Measurements from ENCODE around the gene UQCRH.
"Not testable (repeated sequence)": the region's sequence is repeated elsewhere in the genome, so short reads cannot be mapped to it uniquely, and the experiment has no call there.

UQCRH gene

DNA sequence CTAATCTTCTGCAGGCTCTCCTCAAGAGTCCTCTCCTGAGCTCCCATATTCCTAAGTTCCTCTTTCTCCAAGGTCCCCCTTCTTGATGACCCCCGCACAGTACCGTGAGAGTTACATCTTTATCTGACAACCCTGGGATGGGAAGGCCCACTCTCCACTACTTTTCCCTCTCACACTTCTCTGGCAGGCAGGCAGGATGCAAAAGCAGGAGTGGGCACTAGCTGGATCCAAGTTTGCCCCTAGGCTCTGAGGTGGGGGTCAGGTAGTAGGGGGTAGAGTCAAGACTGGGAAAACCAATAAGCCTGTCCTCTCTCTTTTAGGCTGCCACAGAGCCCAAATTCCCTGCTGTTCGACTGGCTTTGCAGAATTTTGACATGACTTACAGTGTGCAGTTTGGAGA lies 41.0 kb downstream of the UQCRH start:
- no peak for DNase-seq (ENCODE audit: low read depth, low spot score)
- in situ Hi-C loops (cut with HindIII; ENCODE audit: low sequenced_read_pairs) = no loop called here
- TF ChIP-seq, protein P1, sequence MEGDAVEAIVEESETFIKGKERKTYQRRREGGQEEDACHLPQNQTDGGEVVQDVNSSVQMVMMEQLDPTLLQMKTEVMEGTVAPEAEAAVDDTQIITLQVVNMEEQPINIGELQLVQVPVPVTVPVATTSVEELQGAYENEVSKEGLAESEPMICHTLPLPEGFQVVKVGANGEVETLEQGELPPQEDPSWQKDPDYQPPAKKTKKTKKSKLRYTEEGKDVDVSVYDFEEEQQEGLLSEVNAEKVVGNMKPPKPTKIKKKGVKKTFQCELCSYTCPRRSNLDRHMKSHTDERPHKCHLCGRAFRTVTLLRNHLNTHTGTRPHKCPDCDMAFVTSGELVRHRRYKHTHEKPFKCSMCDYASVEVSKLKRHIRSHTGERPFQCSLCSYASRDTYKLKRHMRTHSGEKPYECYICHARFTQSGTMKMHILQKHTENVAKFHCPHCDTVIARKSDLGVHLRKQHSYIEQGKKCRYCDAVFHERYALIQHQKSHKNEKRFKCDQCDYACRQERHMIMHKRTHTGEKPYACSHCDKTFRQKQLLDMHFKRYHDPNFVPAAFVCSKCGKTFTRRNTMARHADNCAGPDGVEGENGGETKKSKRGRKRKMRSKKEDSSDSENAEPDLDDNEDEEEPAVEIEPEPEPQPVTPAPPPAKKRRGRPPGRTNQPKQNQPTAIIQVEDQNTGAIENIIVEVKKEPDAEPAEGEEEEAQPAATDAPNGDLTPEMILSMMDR (IDR thresholded peaks at IDR 0.05; ENCODE audit: low read depth, low read length) = no peak
- H3K4me3 ChIP-seq (ENCODE audit: low read depth, low read length) = no peak overlapping the region

DNA sequence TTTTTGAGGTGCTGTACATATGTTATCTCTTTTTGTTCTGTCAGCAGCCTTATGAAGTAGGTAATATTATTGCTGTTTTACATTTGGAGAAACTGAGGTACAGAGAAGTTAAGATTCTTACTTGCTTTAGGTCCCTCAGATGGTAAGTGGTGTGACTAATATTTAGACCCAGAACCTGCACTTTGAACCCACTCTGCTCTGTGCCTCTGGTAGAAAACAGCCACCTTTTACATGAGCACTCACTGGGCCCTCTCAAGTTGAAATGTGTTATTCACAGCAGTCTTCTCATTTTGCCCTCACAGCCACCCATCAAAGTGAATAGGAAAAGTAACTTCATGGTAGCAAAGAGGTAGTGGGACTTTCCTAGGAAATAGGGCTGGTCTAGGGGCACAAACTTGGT lies 41.8 kb downstream of the UQCRH start:
- no peak for DNase-seq (ENCODE audit: low read depth, low spot score)
- in situ Hi-C loops (cut with HindIII; ENCODE audit: low sequenced_read_pairs) = no loop called here
- H3K4me3 ChIP-seq (ENCODE audit: low read depth, low read length) = no peak overlapping the region
- TF ChIP-seq, protein P1 (IDR thresholded peaks at IDR 0.05; ENCODE audit: low read depth, low read length) = no peak

DNA sequence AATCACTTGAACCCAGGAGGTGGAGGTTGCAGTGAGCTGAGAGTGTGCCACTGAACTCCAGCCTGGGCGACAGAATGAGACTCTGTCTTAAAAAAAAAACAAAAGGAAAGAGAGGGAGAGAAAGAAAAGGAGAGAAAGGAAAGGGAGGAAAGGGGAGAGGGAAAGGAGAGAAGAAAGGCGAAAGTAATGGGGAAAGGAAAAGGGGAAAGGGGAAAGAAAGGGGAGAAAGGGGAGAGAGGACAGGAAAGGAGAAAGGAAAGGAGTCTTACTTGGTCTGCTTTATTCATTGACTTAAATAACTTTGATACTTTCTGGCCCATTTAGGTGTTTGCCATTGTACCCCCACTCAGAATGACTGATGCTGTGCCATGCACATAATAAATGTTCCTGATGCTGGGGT lies 48.9 kb downstream of the UQCRH start:
- TF ChIP-seq, protein P1 (IDR thresholded peaks at IDR 0.05; ENCODE audit: low read depth, low read length) = no peak
- no peak for DNase-seq (ENCODE audit: low read depth, low spot score)
- in situ Hi-C loops (cut with HindIII; ENCODE audit: low sequenced_read_pairs) = no loop called here
- H3K4me3 ChIP-seq (ENCODE audit: low read depth, low read length) = no peak overlapping the region

DNA sequence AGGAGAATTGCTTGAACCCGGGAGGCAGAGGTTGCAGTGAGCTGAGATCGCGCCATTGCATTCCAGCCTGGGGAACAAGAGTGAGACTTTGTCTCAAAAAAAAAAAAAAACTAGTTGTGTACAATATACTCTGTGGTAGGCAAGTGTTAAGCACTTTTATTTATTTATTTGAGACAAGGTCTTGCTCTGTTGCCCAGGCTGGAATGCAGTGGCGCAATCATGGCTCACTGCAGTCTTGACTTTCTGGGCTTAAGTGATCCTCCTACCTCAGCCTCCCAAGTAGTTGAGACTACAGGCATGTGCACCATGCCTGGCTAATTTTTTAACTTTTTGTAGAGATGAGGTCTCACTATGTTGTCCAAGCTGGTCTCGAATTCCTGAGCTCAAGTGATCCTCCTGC lies 52.4 kb downstream of the UQCRH start:
- H3K4me3 ChIP-seq (ENCODE audit: low read depth, low read length); DNase-seq (ENCODE audit: low read depth, low spot score); in situ Hi-C loops (cut with HindIII; ENCODE audit: low sequenced_read_pairs): not testable (repeated sequence)

DNA sequence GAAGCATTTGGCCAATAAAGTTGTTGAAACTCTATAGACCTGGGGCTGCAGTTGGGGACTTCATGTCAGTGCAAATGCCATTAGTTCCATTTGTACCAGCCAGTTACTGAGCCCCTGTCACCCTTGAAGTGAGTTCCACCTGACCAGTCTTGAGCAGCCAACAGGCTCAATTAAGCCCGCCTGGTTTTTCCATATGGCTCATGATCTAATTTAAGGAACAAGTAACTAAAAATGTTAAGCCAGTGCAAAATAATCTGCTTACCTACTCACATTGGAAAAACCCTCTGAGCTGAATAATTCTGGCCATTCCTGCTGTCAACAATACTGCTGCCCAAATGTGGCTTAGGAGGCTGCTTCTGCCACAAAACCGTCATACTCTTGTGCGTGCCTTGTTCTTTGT lies 58.7 kb downstream of the UQCRH start:
- no peak overlapping the region for H3K4me3 ChIP-seq (ENCODE audit: low read depth, low read length)
- in situ Hi-C loops (cut with HindIII; ENCODE audit: low sequenced_read_pairs) = no loop called here
- TF ChIP-seq, protein P1 (IDR thresholded peaks at IDR 0.05; ENCODE audit: low read depth, low read length) = no peak
- no peak for DNase-seq (ENCODE audit: low read depth, low spot score)

DNA sequence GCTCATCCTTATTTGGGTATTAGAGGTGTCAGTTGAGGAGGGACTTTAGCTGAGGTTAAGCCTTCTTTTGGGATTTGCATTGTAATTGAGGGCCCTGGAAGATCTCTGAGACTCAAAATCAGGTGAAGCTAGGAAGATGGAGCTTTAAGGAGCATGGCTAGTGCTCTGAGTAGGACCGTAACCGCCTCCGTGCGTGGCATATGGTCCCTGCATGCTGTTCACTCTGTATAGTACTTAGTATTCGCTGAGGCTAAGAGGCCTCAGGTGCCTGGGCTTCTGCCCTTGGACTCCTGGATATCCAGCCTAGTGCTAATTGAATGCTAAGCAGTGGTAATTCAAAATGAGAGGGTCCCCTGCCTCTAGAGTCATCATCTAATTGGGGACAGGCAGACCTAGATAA lies 59.6 kb downstream of the UQCRH start:
- TF ChIP-seq, protein P1 (IDR thresholded peaks at IDR 0.05; ENCODE audit: low read depth, low read length) = no peak
- in situ Hi-C loops (cut with HindIII; ENCODE audit: low sequenced_read_pairs) = no loop called here
- no peak for DNase-seq (ENCODE audit: low read depth, low spot score)
- no peak overlapping the region for H3K4me3 ChIP-seq (ENCODE audit: low read depth, low read length)

DNA sequence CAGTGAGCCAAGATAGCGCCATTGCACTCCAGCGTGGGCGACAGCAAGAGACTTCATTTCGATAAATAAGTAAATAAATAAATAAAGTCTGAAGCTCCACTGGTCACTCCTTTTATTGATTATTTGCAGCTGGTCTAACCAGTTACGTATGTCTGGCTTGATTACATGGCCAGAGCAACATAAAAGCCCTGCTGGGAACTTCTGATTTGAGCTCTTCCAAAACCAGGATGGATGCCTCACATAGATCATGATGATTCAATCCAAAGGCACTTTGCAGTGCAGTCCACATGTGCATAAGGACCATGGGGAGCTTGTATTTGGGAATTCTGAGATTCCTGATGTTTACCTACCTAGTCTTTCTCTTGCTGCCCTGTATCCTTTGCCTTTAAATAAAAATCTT lies 61.1 kb downstream of the UQCRH start:
- in situ Hi-C loops (cut with HindIII; ENCODE audit: low sequenced_read_pairs) = no loop called here
- DNase-seq (ENCODE audit: low read depth, low spot score) = peak; percentile 31
- TF ChIP-seq, protein P1 (IDR thresholded peaks at IDR 0.05; ENCODE audit: low read depth, low read length) = no peak
- no peak overlapping the region for H3K4me3 ChIP-seq (ENCODE audit: low read depth, low read length)

DNA sequence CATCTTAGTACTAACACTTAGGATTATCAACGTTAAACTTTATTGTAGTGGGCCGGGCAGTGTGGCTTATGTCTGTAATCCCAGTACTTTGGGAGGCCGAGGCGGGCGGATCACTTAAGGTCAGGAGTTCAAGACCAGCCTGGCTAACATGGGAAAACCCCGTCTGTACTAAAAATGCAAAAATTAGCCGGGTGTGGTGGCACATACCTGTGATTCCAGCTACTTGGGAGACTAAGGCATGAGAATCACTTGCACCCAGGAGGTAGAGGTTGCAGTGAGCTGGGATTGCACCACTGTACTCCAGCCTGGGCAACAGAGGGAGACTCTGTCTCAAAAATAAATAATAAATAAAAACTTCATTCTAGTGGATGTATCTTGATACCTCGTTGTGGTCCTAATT lies 62.3 kb downstream of the UQCRH start:
- DNase-seq (ENCODE audit: low read depth, low spot score); in situ Hi-C loops (cut with HindIII; ENCODE audit: low sequenced_read_pairs); H3K4me3 ChIP-seq (ENCODE audit: low read depth, low read length): not testable (repeated sequence)

Measured in astrocyte of the spinal cord (primary cell).